Suppressor macrophage treated with lipopolysaccharide for 4 hours (primary cell): ENCODE data around the gene CCDC12.

Experiments used
- DNase-seq: peaks from one replicate; pipeline ENCODE4 v3.0.0-alpha.2; 2020

CCDC12 gene

GRCh38 chr3:46903341-46904302, 72.9 kb downstream of the CCDC12 start:
- DNase-seq: no peak

DNA sequence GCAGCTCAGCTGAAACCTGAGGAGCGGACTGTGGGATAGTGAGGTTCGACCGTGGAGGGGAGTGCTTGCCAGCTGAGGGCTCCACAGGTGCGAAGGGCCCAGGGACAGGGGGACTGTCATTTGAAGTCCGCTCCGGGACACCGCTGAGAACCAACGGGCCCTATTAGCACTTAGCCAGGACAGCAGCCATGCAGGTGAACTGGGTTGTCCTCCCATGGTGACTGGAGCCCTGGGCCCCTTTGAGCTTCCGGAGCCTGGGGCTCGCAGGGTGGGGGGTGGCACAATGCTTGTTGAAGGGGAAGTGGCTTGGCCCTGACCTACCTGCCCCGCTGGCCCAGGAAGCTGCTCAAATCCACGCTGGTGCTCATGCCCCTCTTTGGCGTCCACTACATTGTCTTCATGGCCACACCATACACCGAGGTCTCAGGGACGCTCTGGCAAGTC, 74.3 kb downstream of the CCDC12 start:
- no peak for DNase-seq

DNA sequence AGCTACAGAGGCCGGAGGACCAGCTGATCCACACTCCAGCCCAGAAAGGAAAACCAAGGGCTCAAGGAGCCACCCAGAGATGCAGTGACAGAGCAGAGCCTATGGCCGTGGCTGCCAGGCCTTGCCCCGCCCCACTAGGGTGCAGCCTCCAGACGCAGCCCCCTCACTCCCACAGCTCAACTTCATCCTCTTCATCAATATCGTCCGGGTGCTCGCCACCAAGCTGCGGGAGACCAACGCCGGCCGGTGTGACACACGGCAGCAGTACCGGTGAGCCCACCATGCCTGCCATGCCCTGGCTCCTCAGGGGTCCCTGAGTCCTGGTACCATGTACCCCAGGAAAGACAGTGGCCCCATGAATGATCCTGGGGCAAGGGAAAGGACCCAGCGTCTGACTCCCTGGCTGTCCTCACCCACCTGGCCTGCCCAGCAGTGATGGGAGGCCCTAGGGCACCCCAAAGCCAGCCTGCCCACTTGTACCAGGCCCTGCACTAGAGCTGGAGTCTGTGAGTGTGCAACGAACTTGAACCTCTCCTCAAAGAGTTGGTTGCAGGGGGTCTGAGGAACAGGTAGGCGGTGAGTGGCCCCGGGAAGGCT, 74.9 kb downstream of the CCDC12 start:
- no peak for DNase-seq

DNA sequence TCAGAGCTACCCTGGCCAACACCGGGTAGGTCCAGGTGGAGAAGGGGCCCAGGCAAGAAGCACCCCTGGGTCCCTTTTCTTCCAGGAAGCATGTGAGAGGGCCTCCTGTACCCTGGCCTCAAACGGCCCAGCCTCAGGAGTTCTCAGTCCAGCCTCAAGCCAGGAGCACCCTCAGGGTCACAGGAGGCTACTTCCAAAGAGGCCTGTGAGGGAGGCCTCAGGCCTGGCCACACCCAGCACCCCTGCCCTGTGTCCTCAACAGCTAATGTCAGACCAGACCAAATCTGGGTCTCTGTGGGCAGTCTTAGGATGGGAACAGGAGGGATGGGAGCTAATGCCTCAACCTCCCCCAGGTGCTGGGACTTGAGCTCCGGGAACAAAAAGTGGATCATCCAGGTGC, 75.5 kb downstream of the CCDC12 start:
- DNase-seq: no peak

DNA sequence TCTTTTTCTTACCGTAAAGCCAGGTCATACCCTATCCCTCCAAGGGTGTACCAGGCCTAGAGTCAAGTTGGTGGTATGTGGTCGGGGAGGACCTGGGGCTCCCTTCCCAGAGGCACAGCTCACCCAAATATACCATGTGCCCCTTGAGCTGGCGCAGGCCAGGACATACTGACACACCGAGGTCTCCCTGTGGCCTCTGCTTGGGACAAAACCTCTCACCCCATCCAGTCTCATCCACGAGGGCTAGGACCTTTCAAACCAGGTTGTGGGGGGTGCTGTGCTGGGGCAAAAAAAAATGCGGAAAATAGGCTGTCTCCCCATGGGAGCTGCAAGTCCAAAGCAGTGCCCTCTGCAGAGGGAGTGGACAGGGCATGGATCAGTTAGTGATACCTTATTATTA, 76.2 kb downstream of the CCDC12 start:
- DNase-seq: no peak

DNA sequence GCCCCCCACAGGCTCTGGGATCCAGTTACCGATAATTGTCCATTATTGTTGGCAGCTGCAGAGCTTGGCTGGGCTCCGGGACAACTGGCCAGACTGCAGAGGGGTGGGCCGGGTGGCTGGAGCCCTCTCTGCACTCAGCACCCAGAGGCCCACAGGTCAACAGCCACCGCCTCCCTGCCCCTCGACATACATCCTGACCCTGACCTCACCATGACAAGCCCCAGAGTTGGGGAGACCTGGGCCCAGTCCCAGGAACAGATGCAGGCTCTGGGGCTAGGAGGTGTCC, 76.6 kb downstream of the CCDC12 start:
- no peak for DNase-seq

GRCh38 chr3:46899151-46900006, 77.2 kb downstream of the CCDC12 start:
- no peak for DNase-seq

GRCh38 chr3:46898321-46899150, 78.0 kb downstream of the CCDC12 start:
- DNase-seq: no peak

DNA sequence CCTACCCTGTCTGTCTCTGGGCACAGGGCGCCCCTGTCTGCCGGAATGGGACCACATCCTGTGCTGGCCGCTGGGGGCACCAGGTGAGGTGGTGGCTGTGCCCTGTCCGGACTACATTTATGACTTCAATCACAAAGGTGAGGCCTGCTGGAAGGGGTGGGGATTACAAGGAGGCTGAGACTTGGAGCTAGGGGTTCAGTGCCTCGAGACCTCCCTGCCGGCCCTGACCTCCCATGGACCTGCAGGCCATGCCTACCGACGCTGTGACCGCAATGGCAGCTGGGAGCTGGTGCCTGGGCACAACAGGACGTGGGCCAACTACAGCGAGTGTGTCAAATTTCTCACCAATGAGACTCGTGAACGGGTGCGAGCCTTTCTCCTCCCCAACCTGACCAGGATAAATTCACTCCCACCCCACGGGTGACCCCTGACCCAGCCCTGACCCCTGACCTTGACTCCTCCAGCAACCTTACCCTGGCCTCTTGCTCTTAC, 78.7 kb downstream of the CCDC12 start:
- DNase-seq: no peak

- DNase-seq: no peak
Observed at GRCh38 chr3:46897031-46897430, 79.5 kb downstream of the CCDC12 start.

DNA sequence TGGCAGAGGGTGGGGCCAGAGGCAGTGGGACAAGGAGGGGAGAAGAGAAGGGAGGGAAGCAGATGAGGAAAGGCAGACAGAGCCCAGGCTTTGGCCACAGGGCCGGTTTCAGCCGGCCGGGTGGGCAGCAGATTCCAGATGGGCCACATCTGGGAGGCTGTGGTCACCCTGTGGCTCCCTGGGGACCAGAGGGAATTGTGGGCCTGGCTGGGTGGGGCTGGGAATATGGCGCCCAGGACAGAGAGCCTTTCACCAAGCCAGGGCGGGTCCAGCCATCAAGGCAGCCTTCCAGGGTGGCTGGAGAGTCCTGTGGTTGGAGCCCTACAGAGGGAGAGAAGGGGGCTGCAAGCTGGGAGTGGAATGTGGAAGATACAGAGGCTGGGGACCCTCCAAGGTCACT, 80.2 kb downstream of the CCDC12 start:
- no peak for DNase-seq

GRCh38 chr3:46895761-46896160, 80.8 kb downstream of the CCDC12 start:
- no peak for DNase-seq

DNA sequence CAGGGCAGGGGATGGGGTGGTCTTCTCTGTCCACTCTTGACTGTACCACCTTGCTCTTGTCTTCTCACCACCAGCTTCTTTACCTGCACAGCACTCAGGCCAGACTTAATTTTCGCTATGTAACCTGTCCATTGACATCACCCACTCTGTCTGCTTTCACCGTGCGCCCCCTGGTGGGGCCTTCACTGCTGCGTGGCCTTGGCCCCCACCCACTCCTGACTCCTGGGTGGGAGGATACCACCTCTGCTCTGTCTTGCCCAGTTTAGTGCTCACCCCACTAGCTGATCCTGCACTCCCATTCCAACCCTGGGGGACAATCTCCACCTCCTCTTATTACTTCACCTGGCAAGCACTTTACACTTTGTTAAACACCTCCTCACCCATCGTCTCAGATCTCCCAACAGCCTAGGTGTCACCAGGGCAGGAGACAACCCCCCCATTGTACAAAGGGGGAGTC, 81.3 kb downstream of the CCDC12 start:
- peak; percentile 67 for DNase-seq

- DNase-seq: no peak
Observed at GRCh38 chr3:46894256-46894655, 82.3 kb downstream of the CCDC12 start.

DNA sequence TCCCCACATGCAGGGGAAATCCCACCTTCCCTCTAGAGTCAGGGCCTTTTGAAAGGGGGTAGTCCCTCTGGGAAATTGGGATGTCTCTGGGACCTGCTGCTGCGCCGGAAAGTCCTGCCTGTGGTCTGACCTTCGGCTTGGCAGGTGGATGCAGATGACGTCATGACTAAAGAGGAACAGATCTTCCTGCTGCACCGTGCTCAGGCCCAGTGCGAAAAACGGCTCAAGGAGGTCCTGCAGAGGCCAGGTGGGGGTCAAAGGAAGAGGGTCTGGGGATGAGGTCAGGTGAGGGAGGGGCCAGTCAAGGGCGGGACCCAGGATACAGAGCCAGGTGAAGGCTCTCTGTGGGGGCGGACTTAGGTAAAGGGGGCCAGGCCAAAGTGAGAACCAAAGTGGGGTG, 82.8 kb downstream of the CCDC12 start:
- no peak for DNase-seq

DNA sequence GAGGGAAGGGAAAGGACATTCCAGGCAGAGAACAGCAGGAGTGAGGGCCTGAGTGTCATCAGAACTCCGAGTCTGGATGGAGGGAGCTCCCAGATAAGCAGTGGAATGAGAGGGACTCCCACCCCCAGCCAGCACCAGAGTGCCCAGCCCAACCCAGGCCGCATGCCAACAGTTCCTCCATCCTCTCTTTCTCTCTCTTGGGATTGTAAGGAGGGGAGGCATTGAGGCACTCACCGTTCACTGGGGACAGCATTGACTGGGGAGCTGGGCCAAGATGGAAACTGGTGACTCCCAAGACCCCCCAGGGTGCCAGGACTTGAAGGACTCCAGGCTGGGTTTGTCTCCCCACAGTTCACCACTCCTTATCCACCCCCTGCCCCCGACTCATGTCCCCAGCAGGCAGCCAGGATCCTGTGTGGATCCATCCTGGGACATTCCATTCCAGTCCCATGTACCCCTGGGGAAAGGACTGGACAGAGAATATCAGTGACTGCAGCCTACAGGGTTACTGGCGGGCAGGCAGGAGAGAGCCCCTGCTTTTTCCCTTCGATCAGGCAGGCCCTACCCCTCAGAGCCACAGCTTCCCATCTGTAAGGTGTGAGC, 83.3 kb downstream of the CCDC12 start:
- DNase-seq: no peak

- DNase-seq: peak; percentile 69
Observed at GRCh38 chr3:46892285-46893145, 84.0 kb downstream of the CCDC12 start.

GRCh38 chr3:46891132-46891531, 85.4 kb downstream of the CCDC12 start:
- no peak for DNase-seq

- DNase-seq: no peak
Observed at GRCh38 chr3:46890132-46890531, 86.4 kb downstream of the CCDC12 start.

DNA sequence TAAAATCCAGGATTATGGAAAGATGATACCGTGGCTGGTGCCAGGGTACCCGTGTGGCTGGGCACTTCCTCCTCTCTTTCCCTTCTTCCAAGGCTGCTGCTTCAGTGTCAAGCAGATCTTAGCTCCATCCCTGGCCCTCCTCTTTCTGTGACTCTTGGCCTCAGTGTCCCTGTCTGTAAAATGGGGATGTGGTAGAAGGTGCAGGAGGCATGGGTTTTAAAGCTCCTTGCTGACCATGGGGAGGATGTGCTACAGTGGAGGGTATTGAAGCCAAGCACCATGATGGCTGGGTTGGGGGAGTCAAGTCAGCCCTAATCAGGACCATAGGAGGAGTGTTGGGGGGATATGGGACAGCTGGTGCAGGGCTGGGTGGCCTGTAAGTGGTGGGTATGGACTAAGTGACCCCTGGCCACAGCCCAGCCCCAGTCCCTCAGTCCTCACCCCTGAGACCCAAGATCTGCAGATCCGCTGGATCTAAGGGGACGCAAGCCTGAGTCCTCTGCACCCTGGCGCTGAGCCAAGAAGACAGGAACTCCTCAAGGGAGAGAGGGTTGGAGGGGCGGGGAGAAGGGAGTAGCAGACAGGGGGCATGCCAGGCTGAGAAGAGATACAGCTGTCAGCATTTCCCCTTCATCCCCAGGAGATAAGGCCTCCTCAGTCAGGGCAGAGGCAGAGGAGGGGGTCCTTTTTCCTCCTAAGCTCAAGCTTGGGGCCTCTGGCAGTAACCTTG, 87.0 kb downstream of the CCDC12 start:
- DNase-seq: no peak
